Kidney epithelial cell (primary cell): ENCODE data around the gene ZDHHC17. TPM values are rescaled to one million over a fixed set of nuclear protein-coding genes. Genes with fewer than 3 reads are reported as not detected.

Experiments used
- DNase-seq: peaks from one replicate; pipeline ENCODE4 v3.0.0-alpha.2; 2010; ENCODE audit warnings: low read depth
- H3K27me3 ChIP-seq: 2 replicates; pipeline ENCODE4 v1.6.0; 2011; ENCODE audit warnings: low read length; ENCODE audit not compliant: control insufficient read depth, insufficient read depth
- H3K36me3 ChIP-seq: 2 replicates; pipeline ENCODE4 v1.5.1; 2011; ENCODE audit warnings: low read length; ENCODE audit not compliant: control insufficient read depth, insufficient read depth
- H3K4me3 ChIP-seq: 2 replicates; pipeline ENCODE4 v1.5.1; 2011; ENCODE audit warnings: low read depth, mild to moderate bottlenecking, control low read depth, low read length
- total RNA-seq: library from RNA; depleted of rRNA; stranded (reverse); fragments of >200 nt; gene quantifications from 2 replicates; pipeline ENCODE4 v1.2.3, GENCODE V29; 2015
- TF ChIP-seq, protein P1 (sequence below): IDR thresholded peaks from 2 replicates; pipeline ENCODE4 v1.5.1; 2011; ENCODE audit warnings: mild to moderate bottlenecking, moderate library complexity, low read length, control low read depth, inconsistent platforms; ENCODE audit not compliant: insufficient read depth, poor library complexity, severe bottlenecking

ZDHHC17 gene
- total RNA-seq, 1 donor from 2014 or later: 29.6 TPM

DNA sequence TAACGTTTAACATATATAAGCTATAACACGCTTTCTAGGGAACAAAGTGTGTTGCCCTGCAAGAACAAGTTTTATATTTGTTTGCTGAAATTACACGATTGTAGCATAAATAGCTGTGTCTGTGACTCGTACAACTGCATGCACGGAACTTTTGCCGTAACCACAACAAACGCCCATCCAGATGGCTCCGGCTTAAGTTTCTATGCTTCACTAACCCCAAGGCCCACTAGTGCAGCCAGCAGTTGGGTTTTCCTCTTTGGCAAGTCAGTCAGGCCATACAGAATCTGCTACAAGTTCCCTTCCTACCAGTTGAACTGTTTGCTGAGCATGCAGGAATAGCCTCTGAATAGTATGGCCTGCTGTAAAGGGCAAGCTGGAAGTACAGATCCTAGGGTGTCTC lies 102.8 kb downstream of the ZDHHC17 start:
- H3K27me3 ChIP-seq: no peaks in the 10 kb centered on the region
- peak; percentile 63 for DNase-seq
- no peaks in the 10 kb centered on the region for H3K36me3 ChIP-seq
- TF ChIP-seq, protein P1, sequence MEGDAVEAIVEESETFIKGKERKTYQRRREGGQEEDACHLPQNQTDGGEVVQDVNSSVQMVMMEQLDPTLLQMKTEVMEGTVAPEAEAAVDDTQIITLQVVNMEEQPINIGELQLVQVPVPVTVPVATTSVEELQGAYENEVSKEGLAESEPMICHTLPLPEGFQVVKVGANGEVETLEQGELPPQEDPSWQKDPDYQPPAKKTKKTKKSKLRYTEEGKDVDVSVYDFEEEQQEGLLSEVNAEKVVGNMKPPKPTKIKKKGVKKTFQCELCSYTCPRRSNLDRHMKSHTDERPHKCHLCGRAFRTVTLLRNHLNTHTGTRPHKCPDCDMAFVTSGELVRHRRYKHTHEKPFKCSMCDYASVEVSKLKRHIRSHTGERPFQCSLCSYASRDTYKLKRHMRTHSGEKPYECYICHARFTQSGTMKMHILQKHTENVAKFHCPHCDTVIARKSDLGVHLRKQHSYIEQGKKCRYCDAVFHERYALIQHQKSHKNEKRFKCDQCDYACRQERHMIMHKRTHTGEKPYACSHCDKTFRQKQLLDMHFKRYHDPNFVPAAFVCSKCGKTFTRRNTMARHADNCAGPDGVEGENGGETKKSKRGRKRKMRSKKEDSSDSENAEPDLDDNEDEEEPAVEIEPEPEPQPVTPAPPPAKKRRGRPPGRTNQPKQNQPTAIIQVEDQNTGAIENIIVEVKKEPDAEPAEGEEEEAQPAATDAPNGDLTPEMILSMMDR: no peak
- H3K4me3 ChIP-seq: no peak overlapping the region

GRCh38 chr12:76871082-76871481 lies 107.2 kb downstream of the ZDHHC17 start:
- H3K36me3 ChIP-seq: no peaks in the 10 kb centered on the region
- DNase-seq: no peak
- no peaks in the 10 kb centered on the region for H3K27me3 ChIP-seq
- no peak overlapping the region for H3K4me3 ChIP-seq
- TF ChIP-seq, protein P1: no peak

- TF ChIP-seq, protein P1: no peak
- Histone ChIP-seq H3K36me3 (no peaks in the 10 kb centered on the region), H3K4me3 (no peak overlapping the region), H3K27me3 (no peaks in the 10 kb centered on the region)
- no peak for DNase-seq
These were observed 107.8 kb downstream of the ZDHHC17 start for GRCh38 chr12:76871742-76872141.

GRCh38 chr12:76872415-76872814 lies 108.5 kb downstream of the ZDHHC17 start:
- Histone ChIP-seq H3K27me3 (no peaks in the 10 kb centered on the region), H3K4me3 (no peak overlapping the region), H3K36me3 (no peaks in the 10 kb centered on the region)
- DNase-seq: no peak
- TF ChIP-seq, protein P1: no peak

- Histone ChIP-seq H3K4me3 (no peak overlapping the region), H3K27me3 (no peaks in the 10 kb centered on the region), H3K36me3 (no peaks in the 10 kb centered on the region)
- no peak for DNase-seq
- TF ChIP-seq, protein P1: no peak
These were observed 110.1 kb downstream of the ZDHHC17 start for GRCh38 chr12:76874027-76874426.

- H3K4me3 ChIP-seq: no peak overlapping the region
- DNase-seq: no peak
- H3K36me3 ChIP-seq: no peaks in the 10 kb centered on the region
- H3K27me3 ChIP-seq: no peaks in the 10 kb centered on the region
- TF ChIP-seq, protein P1: no peak
These were observed 110.7 kb downstream of the ZDHHC17 start for GRCh38 chr12:76874491-76875190.
